SK-N-SH (cell line): Measurements from ENCODE around the gene SMPDL3B. TPM values are rescaled to one million over a fixed set of nuclear protein-coding genes. Genes with fewer than 3 reads are reported as not detected.

Experiments used
- CTCF ChIA-PET: fragments of 300-600, 350-600 bp; formaldehyde crosslinking; extraction: SDS; loops from one replicate; lab custom pipeline; 2021; lab: Yijun Ruan, JAX
- POLR2A ChIA-PET: fragments of 350-600 bp; sonication (Branson Sonifier 250); formaldehyde crosslinking; extraction: SDS; loops from one replicate; lab custom pipeline; 2020; ENCODE audit warnings: antibody characterized with exemption, inconsistent platforms; lab: Yijun Ruan, JAX
- DNase-seq: peaks from one replicate; pipeline ENCODE4 v3.0.0; 2012
- H2AFZ ChIP-seq: fragments of 200-600 bp; sonication (generic); 2 replicates; pipeline ENCODE4 v1.8.1; 2016; ENCODE audit warnings: antibody characterized with exemption, mild to moderate bottlenecking, low read depth
- H3F3A ChIP-seq: fragments of 200-600 bp; sonication (generic); replicated peaks from 2 replicates; pipeline ENCODE3; 2016; ENCODE audit warnings: antibody characterized with exemption, mild to moderate bottlenecking; ENCODE audit not compliant: insufficient read depth
- H3K27ac ChIP-seq, 2 experiments: fragments of 200-500 bp in 1 of 2; fragments of 200-600 bp in 1 of 2; sonication (Bioruptor generic) in 1 of 2; sonication (generic), shearing (Covaris generic) in 1 of 2; 2 replicates each; pipeline versions ENCODE4 v1.5.1 to v1.6.1; 2014 to 2016; ENCODE audit warnings: low read depth in 2 of 2, inconsistent platforms in 1 of 2, low read length in 1 of 2, mild to moderate bottlenecking in 1 of 2, mixed read lengths in 1 of 2
- H3K27me3 ChIP-seq: fragments of 200-600 bp; sonication (generic), shearing (Covaris generic); 2 replicates; pipeline ENCODE4 v1.6.1; 2016; ENCODE audit warnings: mixed run types; ENCODE audit not compliant: insufficient read depth
- H3K36me3 ChIP-seq, 2 experiments: fragments of 200-500 bp in 1 of 2; fragments of 200-600 bp in 1 of 2; sonication (Bioruptor generic) in 1 of 2; sonication (generic) in 1 of 2; replicated peaks in 1 of 2; 2 replicates each; pipeline versions ENCODE3 to v1.5.1; 2014 to 2016; ENCODE audit warnings: low read length in 1 of 2, mild to moderate bottlenecking in 1 of 2; ENCODE audit not compliant: insufficient read depth in 2 of 2, control insufficient read depth in 1 of 2
- H3K4me1 ChIP-seq, 2 experiments: fragments of 200-500 bp in 1 of 2; fragments of 200-600 bp in 1 of 2; sonication (Bioruptor generic) in 1 of 2; sonication (generic), shearing (Covaris generic) in 1 of 2; 2 replicates each; pipeline versions ENCODE4 v1.5.1 to v1.6.1; 2014 to 2016; ENCODE audit warnings: low read depth in 1 of 2, low read length in 1 of 2, mixed run types in 1 of 2; ENCODE audit not compliant: insufficient read depth in 2 of 2, control insufficient read depth in 1 of 2
- H3K4me2 ChIP-seq: fragments of 200-600 bp; sonication (generic), shearing (Covaris generic); 2 replicates; pipeline ENCODE4 v1.6.1; 2017; ENCODE audit warnings: mixed run types
- H3K4me3 ChIP-seq, 2 experiments: fragments of 200-500 bp in 1 of 2; fragments of 200-600 bp in 1 of 2; sonication (Bioruptor generic) in 1 of 2; sonication (generic), shearing (Covaris generic) in 1 of 2; 2 replicates each; pipeline versions ENCODE4 v1.5.1 to v1.8.1; 2014 to 2016; ENCODE audit warnings: low read depth in 2 of 2, inconsistent platforms in 1 of 2, low read length in 1 of 2, mild to moderate bottlenecking in 1 of 2, mixed read lengths in 1 of 2, moderate library complexity in 1 of 2
- H3K79me2 ChIP-seq: fragments of 200-600 bp; sonication (generic); 2 replicates; pipeline ENCODE4 v1.8.1; 2017; ENCODE audit warnings: mild to moderate bottlenecking; ENCODE audit not compliant: insufficient read depth
- H3K9ac ChIP-seq: fragments of 200-600 bp; sonication (generic); 2 replicates; pipeline ENCODE4 v1.6.1; 2017; ENCODE audit warnings: mixed run types
- H3K9me2 ChIP-seq: fragments of 200-600 bp; sonication (generic); 2 replicates; pipeline ENCODE4 v1.6.1; 2017; ENCODE audit warnings: mixed run types
- H3K9me3 ChIP-seq: fragments of 200-600 bp; sonication (generic); 2 replicates; pipeline ENCODE4 v1.6.1; 2017; ENCODE audit warnings: mixed run types, mild to moderate bottlenecking, moderate library complexity
- H4K20me1 ChIP-seq: fragments of 200-600 bp; sonication (generic); 2 replicates; pipeline ENCODE4 v1.6.1; 2017; ENCODE audit warnings: mild to moderate bottlenecking, mixed run types; ENCODE audit not compliant: insufficient read depth
- CTCF ChIP-seq: fragments of 200-600 bp; sonication (generic); IDR thresholded peaks from 2 replicates; pipeline ENCODE4 v1.6.1; 2017; ENCODE audit warnings: antibody characterized with exemption, mild to moderate bottlenecking, moderate library complexity
- ELF1 ChIP-seq: IDR thresholded peaks from 2 replicates; pipeline ENCODE4 v1.4.0; 2012
- GATA2 ChIP-seq: sonication (generic); formaldehyde crosslinking; IDR thresholded peaks from 2 replicates; pipeline ENCODE4 v1.5.0; 2020; ENCODE audit warnings: mild to moderate bottlenecking, missing genetic modification reagents
- JUND ChIP-seq: IDR thresholded peaks from 2 replicates; pipeline ENCODE4 v1.4.0; 2012
- POLR2AphosphoS5 ChIP-seq: IDR thresholded peaks from 2 replicates; pipeline ENCODE4 v1.6.1; 2012; ENCODE audit warnings: low read depth, low read length
- TEAD4 ChIP-seq: IDR thresholded peaks from 2 replicates; pipeline ENCODE4 v1.4.0; 2012; ENCODE audit warnings: mild to moderate bottlenecking, borderline replicate concordance; ENCODE audit not compliant: insufficient read depth
- USF1 ChIP-seq: IDR thresholded peaks from 2 replicates; pipeline ENCODE4 v1.4.0; 2012; ENCODE audit warnings: low read depth, borderline replicate concordance
- ZBTB33 ChIP-seq: IDR thresholded peaks from 2 replicates; pipeline ENCODE4 v1.4.0; 2012; ENCODE audit warnings: low read depth, borderline replicate concordance
- WGBS: methylation state at CpG from one replicate; pipeline ENCODE4 v1.1.6; 2017; ENCODE audit warnings: low lambda C conversion rate; 5-methylcytosine and 5-hydroxymethylcytosine counted together
- polyA plus RNA-seq, 3 experiments: library from polyadenylated mRNA; depleted of rRNA; stranded (reverse); fragments of >200 nt; gene quantifications; 2 replicates each; pipeline ENCODE4 v1.2.3, GENCODE V29; 2012

The SMPDL3B gene
- polyA plus RNA-seq, 1 of the 3 experiments (the other 2 are of a cell fraction): 0.95 TPM

- H3K4me3 ChIP-seq: no peak overlapping the region
- no peak overlapping the region for H3K27ac ChIP-seq
- no peaks in the 10 kb centered on the region for H3K9me3 ChIP-seq
- H3K4me1 ChIP-seq: no peaks in the 10 kb centered on the region
- H2AFZ ChIP-seq: no peak overlapping the region
- no peak for TF ChIP-seq ZBTB33
- TF ChIP-seq POLR2AphosphoS5: no peak
- no peak for TF ChIP-seq ELF1
- TF ChIP-seq GATA2 (CRISPR knock-in tag): no peak
- H3K4me2 ChIP-seq: no peak overlapping the region
- H3K36me3 ChIP-seq: no peaks in the 10 kb centered on the region
- POLR2A ChIA-PET: no interaction called here
- H3F3A ChIP-seq: no peaks in the 10 kb centered on the region
- no peak for DNase-seq
- H3K9me2 ChIP-seq: no peaks in the 10 kb centered on the region
- H3K27me3 ChIP-seq: no peaks in the 10 kb centered on the region
- H3K79me2 ChIP-seq: no peaks in the 10 kb centered on the region
- no peak overlapping the region for H3K9ac ChIP-seq
- H4K20me1 ChIP-seq: no peaks in the 10 kb centered on the region
- CTCF ChIA-PET: no interaction called here
- 56% methylated on average over 6 of the region's 10 CpGs for WGBS
Measured at GRCh38 chr1:27954186-27954585, 19.4 kb downstream of the SMPDL3B start.

- no peak for DNase-seq
- Histone ChIP-seq H3K36me3 (no peaks in the 10 kb centered on the region), H3F3A (no peaks in the 10 kb centered on the region), H3K4me1 (no peaks in the 10 kb centered on the region), H3K4me2 (no peak overlapping the region), H2AFZ (no peak overlapping the region), H3K9ac (no peak overlapping the region), H3K27me3 (no peaks in the 10 kb centered on the region), H3K4me3 (no peak overlapping the region), H4K20me1 (no peaks in the 10 kb centered on the region), H3K27ac (no peak overlapping the region), H3K9me2 (no peaks in the 10 kb centered on the region), H3K9me3 (no peaks in the 10 kb centered on the region), H3K79me2 (no peaks in the 10 kb centered on the region)
- CTCF ChIA-PET: interaction anchor here (1.6 kb wide), 1 partner anchor 97 kb away, joined by 4 read pairs; no protein-coding TSS in a partner anchor
- 67% methylated on average over 5 of the region's 6 CpGs for WGBS
- TF ChIP-seq USF1: no peak
- no peak for TF ChIP-seq CTCF
- TF ChIP-seq TEAD4: no peak
- TF ChIP-seq JUND: no peak
- POLR2A ChIA-PET: no interaction called here
Measured at GRCh38 chr1:27955076-27955475, 20.3 kb downstream of the SMPDL3B start.
